Hematopoietic multipotent progenitor cell (in vitro differentiated cells): ENCODE results near the gene CCDC27. TPM values are rescaled to one million over a fixed set of nuclear protein-coding genes. Genes with fewer than 3 reads are reported as not detected.
A peak's percentile ranks its signal among the peaks of the same experiment; 100 is the strongest.

Experiments used
- DNase-seq, 3 donors: peaks; one replicate each; pipeline ENCODE4 v3.0.0-alpha.2; 2011 to 2015; ENCODE audit warnings: low read depth in 2 of 3, low spot score in 2 of 3
- total RNA-seq: library from RNA; depleted of rRNA; stranded (reverse); fragments of >200 nt; gene quantifications from one replicate; pipeline ENCODE4 v1.2.3, GENCODE V29; 2012

The CCDC27 gene
- not detected for total RNA-seq

GRCh38 chr1:3752400-3752945 is at the start of gene CCDC27:
TSS of gene CCDC27 (plus strand) at chr1:3752450. CDS start at chr1:3752482, 32 bp downstream.
- DNase-seq: no peak

GRCh38 chr1:3702528-3702927 is 49.7 kb upstream of the CCDC27 start:
- no peak for DNase-seq

GRCh38 chr1:3702990-3703728 is 49.1 kb upstream of the CCDC27 start:
- no peak for DNase-seq

- DNase-seq: peak in 2 of 3 donors; percentile 11 to 50
Observed at GRCh38 chr1:3703786-3704371, 48.4 kb upstream of the CCDC27 start.

- no peak for DNase-seq
Observed at GRCh38 chr1:3705341-3705950, 46.8 kb upstream of the CCDC27 start.

- DNase-seq: no peak
Observed at GRCh38 chr1:3706651-3707297, 45.5 kb upstream of the CCDC27 start.

GRCh38 chr1:3707298-3707938 is 44.8 kb upstream of the CCDC27 start:
- no peak for DNase-seq

- DNase-seq: no peak
Observed at GRCh38 chr1:3707939-3708328, 44.3 kb upstream of the CCDC27 start.

GRCh38 chr1:3708791-3709190 is 43.5 kb upstream of the CCDC27 start:
- no peak for DNase-seq

- no peak for DNase-seq
Observed at GRCh38 chr1:3710251-3710650, 42.0 kb upstream of the CCDC27 start.

GRCh38 chr1:3711381-3711779 is 40.9 kb upstream of the CCDC27 start:
- DNase-seq: no peak

- no peak for DNase-seq
Observed at GRCh38 chr1:3711780-3712451, 40.3 kb upstream of the CCDC27 start.

GRCh38 chr1:3712573-3713535 is 39.4 kb upstream of the CCDC27 start:
- no peak for DNase-seq

GRCh38 chr1:3713840-3714239 is 38.4 kb upstream of the CCDC27 start:
- no peak for DNase-seq

GRCh38 chr1:3714284-3714741 is 37.9 kb upstream of the CCDC27 start:
- no peak for DNase-seq

- no peak for DNase-seq
Observed at GRCh38 chr1:3714814-3715213, 37.4 kb upstream of the CCDC27 start.

GRCh38 chr1:3716351-3716750 is 35.9 kb upstream of the CCDC27 start:
- DNase-seq: no peak

GRCh38 chr1:3717041-3717714 is 35.1 kb upstream of the CCDC27 start:
- no peak for DNase-seq
